Measurements from ENCODE around the gene RBM5. TPM values are rescaled to one million over a fixed set of nuclear protein-coding genes. Genes with fewer than 3 reads are reported as not detected.

Gene RBM5
- total and polyA plus RNA-seq, 2 experiments from 2014 or later = 44.9 to 111 TPM

DNA sequence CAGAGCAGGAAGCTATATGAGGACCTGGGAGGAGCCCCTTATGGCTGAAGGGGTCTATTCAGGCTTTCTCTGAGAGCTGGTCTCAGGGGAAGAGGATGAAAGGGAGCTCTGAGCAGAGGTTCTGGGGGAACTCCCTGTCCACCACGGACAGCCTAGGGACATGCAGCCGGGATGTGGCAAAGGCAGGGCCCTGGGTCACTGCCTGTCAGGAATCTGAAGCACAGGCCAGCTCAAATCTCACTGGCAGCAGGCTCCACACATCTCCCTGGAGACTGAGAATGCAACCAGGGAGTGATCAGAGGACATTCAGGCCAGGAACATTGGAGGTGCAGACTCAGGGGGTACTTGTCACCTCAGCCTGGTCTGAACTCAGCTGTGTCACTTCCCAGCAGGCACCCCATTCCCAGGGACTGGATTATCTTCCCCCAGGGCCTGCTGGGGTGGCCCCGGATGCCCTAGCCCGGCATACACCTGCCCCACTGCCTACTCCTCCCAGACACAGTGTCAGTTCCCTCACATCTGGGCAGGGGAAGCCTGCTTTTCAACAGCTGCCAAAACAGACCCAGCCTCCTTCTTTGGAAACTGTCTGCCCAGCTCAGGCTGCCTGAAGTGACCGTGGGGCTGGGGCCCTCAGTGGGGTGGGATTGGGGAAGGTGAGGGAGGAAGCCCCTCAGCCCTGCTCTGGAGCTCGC lies 48.1 kb downstream of the RBM5 start:
- no peaks in the 10 kb centered on the region for H3K27me3 ChIP-seq (ENCODE audit: insufficient read depth)
- peaks cover 23% of the 10 kb centered on the region for H3K4me1 ChIP-seq (ENCODE audit: insufficient read depth)
- Mint-ChIP-seq H3K27ac (no peak overlapping the region), H3K4me1 (peaks cover 45% of the 10 kb centered on the region), H3K36me3 (ENCODE audit: low read depth) (no peaks in the 10 kb centered on the region; the same call in 2 of the 3 replicates), H3K9me3 (no peaks in the 10 kb centered on the region), H3K27me3 (ENCODE audit: insufficient read depth, low read depth, poor library complexity) (peaks cover 33% of the 10 kb centered on the region), H3K4me3 (no peak overlapping the region)
- ATAC-seq (no peak), DNase-seq (ENCODE audit: low spot score) (no peak)
- H2AFZ ChIP-seq = no peak overlapping the region
- H4K20me1 ChIP-seq (replicated peaks; ENCODE audit: insufficient read depth) = no peaks in the 10 kb centered on the region
- TF ChIP-seq POLR2AphosphoS5 (IDR thresholded peaks at IDR 0.05; ENCODE audit: low read depth) = no peak
- no peak for TF ChIP-seq ZNF114 (CRISPR knock-in tag; IDR thresholded peaks at IDR 0.05)
- TF ChIP-seq, protein P1, sequence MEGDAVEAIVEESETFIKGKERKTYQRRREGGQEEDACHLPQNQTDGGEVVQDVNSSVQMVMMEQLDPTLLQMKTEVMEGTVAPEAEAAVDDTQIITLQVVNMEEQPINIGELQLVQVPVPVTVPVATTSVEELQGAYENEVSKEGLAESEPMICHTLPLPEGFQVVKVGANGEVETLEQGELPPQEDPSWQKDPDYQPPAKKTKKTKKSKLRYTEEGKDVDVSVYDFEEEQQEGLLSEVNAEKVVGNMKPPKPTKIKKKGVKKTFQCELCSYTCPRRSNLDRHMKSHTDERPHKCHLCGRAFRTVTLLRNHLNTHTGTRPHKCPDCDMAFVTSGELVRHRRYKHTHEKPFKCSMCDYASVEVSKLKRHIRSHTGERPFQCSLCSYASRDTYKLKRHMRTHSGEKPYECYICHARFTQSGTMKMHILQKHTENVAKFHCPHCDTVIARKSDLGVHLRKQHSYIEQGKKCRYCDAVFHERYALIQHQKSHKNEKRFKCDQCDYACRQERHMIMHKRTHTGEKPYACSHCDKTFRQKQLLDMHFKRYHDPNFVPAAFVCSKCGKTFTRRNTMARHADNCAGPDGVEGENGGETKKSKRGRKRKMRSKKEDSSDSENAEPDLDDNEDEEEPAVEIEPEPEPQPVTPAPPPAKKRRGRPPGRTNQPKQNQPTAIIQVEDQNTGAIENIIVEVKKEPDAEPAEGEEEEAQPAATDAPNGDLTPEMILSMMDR (conservative IDR thresholded peaks at IDR 0.05; ENCODE audit: low read depth in 2 of 2) = no peak
- TF ChIP-seq EZH2 (IDR thresholded peaks at IDR 0.05; ENCODE audit: low read depth, unreplicated experiment) = no peak
- TF ChIP-seq STAT1 (IDR thresholded peaks at IDR 0.05; ENCODE audit: unreplicated experiment) = no peak
- no peak for TF ChIP-seq JUNB (IDR thresholded peaks at IDR 0.05; ENCODE audit: unreplicated experiment)
- TF ChIP-seq, protein P2, sequence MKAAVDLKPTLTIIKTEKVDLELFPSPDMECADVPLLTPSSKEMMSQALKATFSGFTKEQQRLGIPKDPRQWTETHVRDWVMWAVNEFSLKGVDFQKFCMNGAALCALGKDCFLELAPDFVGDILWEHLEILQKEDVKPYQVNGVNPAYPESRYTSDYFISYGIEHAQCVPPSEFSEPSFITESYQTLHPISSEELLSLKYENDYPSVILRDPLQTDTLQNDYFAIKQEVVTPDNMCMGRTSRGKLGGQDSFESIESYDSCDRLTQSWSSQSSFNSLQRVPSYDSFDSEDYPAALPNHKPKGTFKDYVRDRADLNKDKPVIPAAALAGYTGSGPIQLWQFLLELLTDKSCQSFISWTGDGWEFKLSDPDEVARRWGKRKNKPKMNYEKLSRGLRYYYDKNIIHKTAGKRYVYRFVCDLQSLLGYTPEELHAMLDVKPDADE (IDR thresholded peaks at IDR 0.05) = no peak
- no peak for TF ChIP-seq ZNF462 (CRISPR knock-in tag; IDR thresholded peaks at IDR 0.05)
- no peak for TF ChIP-seq NANOG (IDR thresholded peaks at IDR 0.05; ENCODE audit: borderline replicate concordance)
- no peak for TF ChIP-seq ZNF331 (CRISPR knock-in tag; IDR thresholded peaks at IDR 0.05; ENCODE audit: low read depth)
- TF ChIP-seq CREB1 (CRISPR knock-in tag; IDR thresholded peaks at IDR 0.05; ENCODE audit: low read depth) = no peak
- TF ChIP-seq EZH2phosphoT487 (IDR thresholded peaks at IDR 0.05; ENCODE audit: unreplicated experiment) = no peak
- no peak for TF ChIP-seq REST (IDR thresholded peaks at IDR 0.05; ENCODE audit: unreplicated experiment)
- H3K4me2 ChIP-seq = no peak overlapping the region
- no peaks in the 10 kb centered on the region for H3K79me2 ChIP-seq (replicated peaks; ENCODE audit: insufficient read depth)
- no peak overlapping the region for H3K27ac ChIP-seq (ENCODE audit: low read depth)
- H3K36me3 ChIP-seq (ENCODE audit: insufficient read depth) = no peaks in the 10 kb centered on the region
- no peaks in the 10 kb centered on the region for H3F3A ChIP-seq (replicated peaks; ENCODE audit: low read depth)
- H3K4me3 ChIP-seq = no peak overlapping the region
- H3K9me2 ChIP-seq (ENCODE audit: insufficient read depth) = no peaks in the 10 kb centered on the region
